Measurements from ENCODE around the gene NCOA3. TPM values are rescaled to one million over a fixed set of nuclear protein-coding genes. Genes with fewer than 3 reads are reported as not detected.
A peak's percentile ranks its signal among the peaks of the same experiment; 100 is the strongest.
"Not testable (repeated sequence)": the region's sequence is repeated elsewhere in the genome, so short reads cannot be mapped to it uniquely, and the experiment has no call there.

Gene NCOA3
- total and polyA plus RNA-seq, 8 donors: 34.5 to 41.5 (median 38.2) TPM

GRCh38 chr20:47455133-47456040, 46.3 kb upstream of the NCOA3 start:
- peak; percentile 90 for ATAC-seq
- no peaks in the 10 kb centered on the region for H3K27me3 ChIP-seq
- no peaks in the 10 kb centered on the region for H3K36me3 ChIP-seq
- no peaks in the 10 kb centered on the region for H3K9me3 ChIP-seq
- intact Hi-C loops (cut with DNase I): no loop called here
- H3K4me1 ChIP-seq: peaks cover 0 to 13% of the 10 kb centered on the region in 2 donors
- peak overlapping the region in 1 of 2 donors; percentile 18 for H3K27ac ChIP-seq
- TF ChIP-seq CTCF (IDR thresholded peaks at IDR 0.05): no peak
- no peak overlapping the region for H3K4me3 ChIP-seq
- peak in 2 of 4 donors; percentile 11 to 50 for DNase-seq

- Histone ChIP-seq H3K27me3 (no peaks in the 10 kb centered on the region), H3K4me1 (peaks cover 0 to 13% of the 10 kb centered on the region in 2 donors), H3K9me3 (no peaks in the 10 kb centered on the region), H3K27ac (no peak overlapping the region), H3K36me3 (no peaks in the 10 kb centered on the region), H3K4me3 (no peak overlapping the region)
- intact Hi-C loops (cut with DNase I): no loop called here
- no peak for TF ChIP-seq CTCF (IDR thresholded peaks at IDR 0.05)
- ATAC-seq (no peak), DNase-seq (no peak)
Measured at GRCh38 chr20:47456041-47456537, 45.6 kb upstream of the NCOA3 start.

GRCh38 chr20:47456952-47457724, 44.5 kb upstream of the NCOA3 start:
- no peaks in the 10 kb centered on the region for H3K36me3 ChIP-seq
- H3K27ac ChIP-seq: no peak overlapping the region
- H3K4me1 ChIP-seq: peaks cover 0 to 13% of the 10 kb centered on the region in 2 donors
- ATAC-seq: no peak
- TF ChIP-seq CTCF (IDR thresholded peaks at IDR 0.05): no peak
- intact Hi-C loops (cut with DNase I): no loop called here
- H3K4me3 ChIP-seq: no peak overlapping the region
- no peaks in the 10 kb centered on the region for H3K27me3 ChIP-seq
- DNase-seq: no peak
- H3K9me3 ChIP-seq: no peaks in the 10 kb centered on the region

- H3K4me1 ChIP-seq: peaks cover 0 to 16% of the 10 kb centered on the region in 2 donors
- H3K9me3 ChIP-seq; H3K27me3 ChIP-seq; intact Hi-C loops (cut with DNase I); H3K4me3 ChIP-seq; DNase-seq; ATAC-seq; H3K36me3 ChIP-seq; H3K27ac ChIP-seq: not testable (repeated sequence)
Measured at GRCh38 chr20:47458280-47459050, 43.2 kb upstream of the NCOA3 start.

GRCh38 chr20:47459344-47460073, 42.2 kb upstream of the NCOA3 start:
- Histone ChIP-seq H3K4me1 (peaks cover 0 to 22% of the 10 kb centered on the region in 2 donors), H3K4me3 (no peak overlapping the region), H3K27me3 (no peaks in the 10 kb centered on the region), H3K36me3 (no peaks in the 10 kb centered on the region), H3K27ac (no peak overlapping the region), H3K9me3 (no peaks in the 10 kb centered on the region)
- intact Hi-C loops (cut with DNase I): no loop called here
- ATAC-seq: no peak
- no peak for DNase-seq
- TF ChIP-seq CTCF (IDR thresholded peaks at IDR 0.05): no peak

- ATAC-seq; intact Hi-C loops (cut with DNase I); H3K27me3 ChIP-seq; H3K9me3 ChIP-seq; H3K27ac ChIP-seq; H3K36me3 ChIP-seq; H3K4me3 ChIP-seq; DNase-seq: not testable (repeated sequence)
- peaks cover 4 to 20% of the 10 kb centered on the region in 2 donors for H3K4me1 ChIP-seq
Measured at GRCh38 chr20:47460761-47461112, 41.0 kb upstream of the NCOA3 start.
